Measurements from ENCODE around the gene NDUFA6. TPM values are rescaled to one million over a fixed set of nuclear protein-coding genes. Genes with fewer than 3 reads are reported as not detected.

NDUFA6 gene
- polyA plus RNA-seq, 3 donors: 42.9 to 167 (median 138) TPM

GRCh38 chr22:42083119-42083518, 7.5 kb downstream of the NDUFA6 start:
- Histone ChIP-seq H3K4me3 (replicated peaks in 1 of 3; ENCODE audit: low read depth in 2 of 3, low read length in 3 of 3) (no peak overlapping the region), H3K27ac (ENCODE audit: low read depth in 1 of 2, low read length in 2 of 2) (no peak overlapping the region), H4K20me1 (ENCODE audit: insufficient read depth, low read length) (peaks cover 19% of the 10 kb centered on the region), H3K36me3 (replicated peaks in 1 of 2; ENCODE audit: control insufficient read depth in 1 of 2, insufficient read depth in 2 of 2, low read length in 2 of 2) (peaks cover 39 to 59% of the 10 kb centered on the region in 2 donors), H3K27me3 (ENCODE audit: control insufficient read depth in 2 of 2, insufficient read depth in 2 of 2, low read length in 2 of 2) (no peaks in the 10 kb centered on the region), H3K79me2 (ENCODE audit: insufficient read depth, low read length) (peaks cover 63% of the 10 kb centered on the region), H3K9ac (ENCODE audit: insufficient read depth, low read length, poor library complexity, severe bottlenecking) (no peak overlapping the region), H3K4me2 (replicated peaks; ENCODE audit: extremely low read depth, low read length, poor library complexity, severe bottlenecking) (no peak overlapping the region), H3K4me1 (ENCODE audit: control insufficient read depth in 1 of 2, insufficient read depth in 2 of 2, low read length in 2 of 2) (peaks cover 19 to 28% of the 10 kb centered on the region in 2 donors), H2AFZ (ENCODE audit: insufficient read depth, low read depth, low read length, poor library complexity, severe bottlenecking) (no peak overlapping the region), H3K9me3 (replicated peaks in 1 of 2; ENCODE audit: control insufficient read depth in 1 of 2, insufficient read depth in 1 of 2, low read length in 2 of 2) (no peaks in the 10 kb centered on the region)
- peaks cover 0 to 3% (median 0%) of the 10 kb centered on the region in 3 donors for H3K27me3 Mint-ChIP-seq (ENCODE audit: low read depth in 3 of 3)
- H3K4me3 Mint-ChIP-seq: no peak overlapping the region
- intact Hi-C loops (cut with micrococcal nuclease): no loop called here
- TF ChIP-seq CTCF (IDR thresholded peaks at IDR 0.05): no peak
- H3K36me3 Mint-ChIP-seq: peaks cover 47 to 61% of the 10 kb centered on the region in 2 donors
- H3K27ac Mint-ChIP-seq: peak overlapping the region in 1 of 7 donors; percentile 62
- H3K9me3 Mint-ChIP-seq: no peaks in the 10 kb centered on the region
- DNase-seq: no peak
- WGBS (ENCODE audit: insufficient coverage): 100% methylated on average over 2 of the region's 4 CpGs
- peaks cover 30% of the 10 kb centered on the region for H3K4me1 Mint-ChIP-seq

GRCh38 chr22:42080287-42080686, 10.3 kb downstream of the NDUFA6 start:
- WGBS (ENCODE audit: insufficient coverage): 6% methylated on average over 8 of the region's 14 CpGs
- Mint-ChIP-seq H3K4me1 (peaks cover 30% of the 10 kb centered on the region), H3K27me3 (ENCODE audit: low read depth in 3 of 3) (peaks cover 0 to 3% (median 0%) of the 10 kb centered on the region in 3 donors), H3K36me3 (peaks cover 30 to 52% of the 10 kb centered on the region in 2 donors), H3K9me3 (no peaks in the 10 kb centered on the region), H3K4me3 (peak overlapping the region; percentile 87 to 94), H3K27ac (peak overlapping the region; percentile 95 to 99 (median 98))
- H3K27ac ChIP-seq (ENCODE audit: low read depth in 1 of 2, low read length in 2 of 2): peak overlapping the region; percentile 95 to 98
- no peak for TF ChIP-seq CTCF (IDR thresholded peaks at IDR 0.05)
- peak overlapping the region; percentile 64 to 86 (median 69) for H3K4me3 ChIP-seq (replicated peaks in 1 of 3; ENCODE audit: low read depth in 2 of 3, low read length in 3 of 3)
- intact Hi-C loops (cut with micrococcal nuclease): no loop called here
- no peaks in the 10 kb centered on the region for H3K27me3 ChIP-seq (ENCODE audit: control insufficient read depth in 2 of 2, insufficient read depth in 2 of 2, low read length in 2 of 2)
- peak overlapping the region; percentile 86 for H3K9ac ChIP-seq (ENCODE audit: insufficient read depth, low read length, poor library complexity, severe bottlenecking)
- peaks cover 22 to 55% of the 10 kb centered on the region in 2 donors for H3K36me3 ChIP-seq (replicated peaks in 1 of 2; ENCODE audit: control insufficient read depth in 1 of 2, insufficient read depth in 2 of 2, low read length in 2 of 2)
- peaks cover 43% of the 10 kb centered on the region for H3K79me2 ChIP-seq (ENCODE audit: insufficient read depth, low read length)
- H3K4me2 ChIP-seq (replicated peaks; ENCODE audit: extremely low read depth, low read length, poor library complexity, severe bottlenecking): peak overlapping the region; percentile 85
- H3K4me1 ChIP-seq (ENCODE audit: control insufficient read depth in 1 of 2, insufficient read depth in 2 of 2, low read length in 2 of 2): peaks cover 22 to 34% of the 10 kb centered on the region in 2 donors
- H3K9me3 ChIP-seq (replicated peaks in 1 of 2; ENCODE audit: control insufficient read depth in 1 of 2, insufficient read depth in 1 of 2, low read length in 2 of 2): no peaks in the 10 kb centered on the region
- peaks cover under 1% of the 10 kb centered on the region for H4K20me1 ChIP-seq (ENCODE audit: insufficient read depth, low read length)
- peak overlapping the region; percentile 84 for H2AFZ ChIP-seq (ENCODE audit: insufficient read depth, low read depth, low read length, poor library complexity, severe bottlenecking)
- DNase-seq: peak in 1 of 3 donors; percentile 10
